Measurements from ENCODE around the gene GUCY2F. TPM values are rescaled to one million over a fixed set of nuclear protein-coding genes. Genes with fewer than 3 reads are reported as not detected.

Gene GUCY2F
- total RNA-seq, 1 experiment from 2014 or later: not detected

DNA sequence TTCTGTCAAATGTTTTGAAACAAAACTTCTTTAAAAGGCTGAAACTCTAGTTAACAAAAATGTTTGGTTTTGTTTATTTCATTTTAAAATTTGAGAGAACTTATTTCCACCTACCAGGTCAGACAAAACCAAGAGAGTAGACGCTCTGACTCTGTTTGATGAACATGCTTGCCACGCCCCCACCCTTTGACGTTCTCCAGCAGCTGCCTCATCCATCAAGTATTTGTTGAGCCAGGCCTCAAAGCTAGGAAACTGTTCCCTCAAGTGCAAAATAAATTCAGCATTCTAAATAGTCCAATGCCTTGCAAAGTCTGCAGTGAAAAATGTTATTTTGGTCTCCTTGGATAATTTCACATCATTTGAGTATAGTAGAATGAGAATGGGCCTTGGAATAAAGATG is 121.6 kb downstream of the GUCY2F start:
- no peak for DNase-seq (ENCODE audit: unreplicated experiment)

DNA sequence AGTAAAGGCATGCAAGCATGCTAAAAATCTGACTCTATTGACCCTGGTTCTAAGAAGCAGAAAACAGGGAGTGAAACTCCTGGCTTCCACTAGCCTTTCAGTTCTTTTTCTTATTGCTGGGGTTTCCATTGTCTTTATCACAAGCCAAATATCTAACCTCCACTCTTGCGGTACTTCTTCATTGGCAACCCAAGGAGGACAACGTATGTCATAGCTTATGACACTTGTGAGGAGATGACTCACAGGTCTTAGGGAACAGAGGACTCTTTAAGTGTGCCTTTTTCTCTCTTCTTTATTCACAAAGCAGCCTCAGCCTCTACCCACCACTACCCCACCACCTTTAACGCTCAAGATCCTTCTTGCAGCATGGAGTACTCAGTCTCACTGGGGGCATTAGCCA is 124.2 kb downstream of the GUCY2F start:
- intact Hi-C loops (cut with micrococcal nuclease): no loop called here
- DNase-seq (ENCODE audit: unreplicated experiment): no peak
- Mint-ChIP-seq H3K4me1 (ENCODE audit: insufficient read depth, unreplicated experiment) (no peaks in the 10 kb centered on the region), H3K27ac (ENCODE audit: low read depth, unreplicated experiment) (no peak overlapping the region), H3K36me3 (ENCODE audit: insufficient read depth, unreplicated experiment) (no peaks in the 10 kb centered on the region), H3K27me3 (ENCODE audit: insufficient read depth, unreplicated experiment) (peaks cover 96% of the 10 kb centered on the region), H3K4me3 (ENCODE audit: unreplicated experiment) (no peak overlapping the region), H3K9me3 (ENCODE audit: unreplicated experiment) (no peaks in the 10 kb centered on the region)
- no TSS peak for BruUV-seq (replicated peaks)
- TF ChIP-seq, protein P1, sequence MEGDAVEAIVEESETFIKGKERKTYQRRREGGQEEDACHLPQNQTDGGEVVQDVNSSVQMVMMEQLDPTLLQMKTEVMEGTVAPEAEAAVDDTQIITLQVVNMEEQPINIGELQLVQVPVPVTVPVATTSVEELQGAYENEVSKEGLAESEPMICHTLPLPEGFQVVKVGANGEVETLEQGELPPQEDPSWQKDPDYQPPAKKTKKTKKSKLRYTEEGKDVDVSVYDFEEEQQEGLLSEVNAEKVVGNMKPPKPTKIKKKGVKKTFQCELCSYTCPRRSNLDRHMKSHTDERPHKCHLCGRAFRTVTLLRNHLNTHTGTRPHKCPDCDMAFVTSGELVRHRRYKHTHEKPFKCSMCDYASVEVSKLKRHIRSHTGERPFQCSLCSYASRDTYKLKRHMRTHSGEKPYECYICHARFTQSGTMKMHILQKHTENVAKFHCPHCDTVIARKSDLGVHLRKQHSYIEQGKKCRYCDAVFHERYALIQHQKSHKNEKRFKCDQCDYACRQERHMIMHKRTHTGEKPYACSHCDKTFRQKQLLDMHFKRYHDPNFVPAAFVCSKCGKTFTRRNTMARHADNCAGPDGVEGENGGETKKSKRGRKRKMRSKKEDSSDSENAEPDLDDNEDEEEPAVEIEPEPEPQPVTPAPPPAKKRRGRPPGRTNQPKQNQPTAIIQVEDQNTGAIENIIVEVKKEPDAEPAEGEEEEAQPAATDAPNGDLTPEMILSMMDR (IDR thresholded peaks at IDR 0.05; ENCODE audit: unreplicated experiment): no peak
- ChIA-PET POLR2A (no interaction called here), CTCF (no interaction called here)

More for the DNA sequence above, 121.6 kb downstream of the GUCY2F start:
- H3K9me3 Mint-ChIP-seq (ENCODE audit: unreplicated experiment): no peaks in the 10 kb centered on the region
- no TSS peak for BruUV-seq (replicated peaks)
- H3K27me3 Mint-ChIP-seq (ENCODE audit: insufficient read depth, unreplicated experiment): peaks cover 88% of the 10 kb centered on the region
- CTCF ChIA-PET: no interaction called here
- H3K27ac Mint-ChIP-seq (ENCODE audit: low read depth, unreplicated experiment): no peak overlapping the region
- TF ChIP-seq, protein P1 (IDR thresholded peaks at IDR 0.05; ENCODE audit: unreplicated experiment): no peak
- no peak overlapping the region for H3K4me3 Mint-ChIP-seq (ENCODE audit: unreplicated experiment)
- POLR2A ChIA-PET: interaction anchor here (1.4 kb wide), 1 partner anchor 10 kb away, joined by 5 read pairs; no protein-coding TSS in a partner anchor
- H3K36me3 Mint-ChIP-seq (ENCODE audit: insufficient read depth, unreplicated experiment): no peaks in the 10 kb centered on the region
- intact Hi-C loops (cut with micrococcal nuclease): no loop called here
- no peaks in the 10 kb centered on the region for H3K4me1 Mint-ChIP-seq (ENCODE audit: insufficient read depth, unreplicated experiment)

DNA sequence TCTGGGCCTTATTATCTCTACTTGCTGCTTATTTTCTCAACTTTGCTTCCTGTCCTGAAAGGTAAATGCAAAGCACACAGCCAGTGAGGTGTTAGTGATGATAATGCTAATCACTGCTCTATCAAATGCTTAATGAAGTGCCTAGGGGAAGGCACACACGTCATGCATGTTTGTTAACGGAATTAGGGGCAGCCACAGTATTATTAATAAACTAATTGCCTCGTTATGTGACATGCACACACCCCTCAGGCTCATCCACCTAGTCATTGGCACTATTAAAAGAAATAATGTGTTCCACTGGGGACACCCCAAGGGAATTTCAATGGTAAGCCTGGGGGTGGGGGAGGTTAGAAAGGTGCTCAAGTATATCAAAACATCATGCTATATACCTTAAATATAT is 125.2 kb downstream of the GUCY2F start:
- Mint-ChIP-seq H3K27me3 (ENCODE audit: insufficient read depth, unreplicated experiment) (peaks cover 96% of the 10 kb centered on the region), H3K9me3 (ENCODE audit: unreplicated experiment) (no peaks in the 10 kb centered on the region), H3K4me3 (ENCODE audit: unreplicated experiment) (no peak overlapping the region), H3K36me3 (ENCODE audit: insufficient read depth, unreplicated experiment) (no peaks in the 10 kb centered on the region), H3K4me1 (ENCODE audit: insufficient read depth, unreplicated experiment) (no peaks in the 10 kb centered on the region), H3K27ac (ENCODE audit: low read depth, unreplicated experiment) (no peak overlapping the region)
- TF ChIP-seq, protein P1 (IDR thresholded peaks at IDR 0.05; ENCODE audit: unreplicated experiment): no peak
- DNase-seq (ENCODE audit: unreplicated experiment): no peak
- BruUV-seq (replicated peaks): no TSS peak
- CTCF ChIA-PET: no interaction called here
- POLR2A ChIA-PET: no interaction called here
- intact Hi-C loops (cut with micrococcal nuclease): no loop called here

DNA sequence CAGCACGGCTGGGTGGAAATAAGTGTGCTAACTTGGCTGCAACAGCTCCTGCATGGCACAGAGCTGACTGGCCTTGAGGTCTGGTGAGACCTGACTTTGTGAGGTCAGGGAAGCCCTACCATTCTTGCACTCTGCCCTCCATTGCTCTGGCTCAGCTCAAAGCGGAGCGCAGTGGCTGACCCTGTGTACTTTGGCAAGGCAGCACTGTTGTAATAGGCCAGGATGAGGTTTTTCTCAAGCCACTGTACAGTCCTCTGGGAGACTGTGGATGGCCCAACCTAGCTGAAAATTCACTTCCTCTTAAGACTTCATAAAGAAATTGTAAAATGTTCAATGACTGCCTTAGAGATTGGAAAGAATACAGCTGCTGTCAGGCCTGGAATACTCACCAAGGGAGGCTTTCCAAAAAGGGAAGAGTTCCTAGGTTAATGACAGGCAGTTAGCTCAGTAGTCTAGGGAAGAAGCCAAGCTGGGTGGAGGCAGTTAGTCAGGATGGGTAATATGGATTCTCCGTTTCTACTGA is 129.8 kb downstream of the GUCY2F start:
- Mint-ChIP-seq H3K36me3 (ENCODE audit: insufficient read depth, unreplicated experiment) (no peaks in the 10 kb centered on the region), H3K4me1 (ENCODE audit: insufficient read depth, unreplicated experiment) (no peaks in the 10 kb centered on the region), H3K27me3 (ENCODE audit: insufficient read depth, unreplicated experiment) (peaks cover 68% of the 10 kb centered on the region), H3K4me3 (ENCODE audit: unreplicated experiment) (no peak overlapping the region), H3K9me3 (ENCODE audit: unreplicated experiment) (no peaks in the 10 kb centered on the region), H3K27ac (ENCODE audit: low read depth, unreplicated experiment) (no peak overlapping the region)
- no TSS peak for BruUV-seq (replicated peaks)
- TF ChIP-seq, protein P1 (IDR thresholded peaks at IDR 0.05; ENCODE audit: unreplicated experiment): no peak
- intact Hi-C loops (cut with micrococcal nuclease): no loop called here
- ChIA-PET POLR2A (interaction anchor here (0.7 kb wide), 1 partner anchor 635 kb away, joined by 3 read pairs; no protein-coding TSS in a partner anchor), CTCF (interaction anchor here (0.8 kb wide), 1 partner anchor 694 kb away, joined by 3 read pairs; no protein-coding TSS in a partner anchor)
- DNase-seq (ENCODE audit: unreplicated experiment): no peak
